CD14-positive monocyte (primary cell): ENCODE data around the gene DPP8. TPM values are rescaled to one million over a fixed set of nuclear protein-coding genes. Genes with fewer than 3 reads are reported as not detected.

Experiments used
- DNase-seq, 3 donors: peaks; one replicate each; pipeline ENCODE4 v3.0.0-alpha.2; 2011 to 2022
- H2AFZ ChIP-seq: 2 replicates; pipeline ENCODE4 v1.6.0; 2012; ENCODE audit warnings: mild to moderate bottlenecking, low read depth, low read length, inconsistent platforms; ENCODE audit not compliant: insufficient read depth, poor library complexity, severe bottlenecking
- H3K27ac ChIP-seq, 2 donors: 1 replicate in 1 of 2; 2 replicates in 1 of 2; pipeline ENCODE4 v1.5.1; 2012 to 2013; ENCODE audit warnings: low read length in 2 of 2, control low read depth in 1 of 2, inconsistent platforms in 1 of 2, low read depth in 1 of 2, mild to moderate bottlenecking in 1 of 2
- H3K27me3 ChIP-seq, 2 donors: one replicate each; pipeline versions ENCODE4 v1.6.0 to v1.6.1; 2011 to 2013; ENCODE audit warnings: low read length in 2 of 2; ENCODE audit not compliant: control insufficient read depth in 2 of 2, insufficient read depth in 2 of 2
- H3K36me3 ChIP-seq, 2 donors: replicated peaks in 1 of 2; 1 replicate in 1 of 2; 2 replicates in 1 of 2; pipeline versions ENCODE4 v1.5.1 to v1.6.1; 2012 to 2013; ENCODE audit warnings: low read length in 2 of 2, control low read depth in 1 of 2, inconsistent platforms in 1 of 2, mild to moderate bottlenecking in 1 of 2; ENCODE audit not compliant: insufficient read depth in 2 of 2, control insufficient read depth in 1 of 2
- H3K4me1 ChIP-seq, 2 donors: 1 replicate in 1 of 2; 2 replicates in 1 of 2; pipeline versions ENCODE4 v1.5.1 to v1.6.1; 2012 to 2013; ENCODE audit warnings: low read length in 2 of 2, control low read depth in 1 of 2, inconsistent platforms in 1 of 2, mild to moderate bottlenecking in 1 of 2, moderate library complexity in 1 of 2; ENCODE audit not compliant: insufficient read depth in 2 of 2, control insufficient read depth in 1 of 2
- H3K4me2 ChIP-seq: replicated peaks from 2 replicates; pipeline ENCODE3; 2012; ENCODE audit warnings: low read length, moderate library complexity, mild to moderate bottlenecking; ENCODE audit not compliant: poor library complexity, severe bottlenecking; ENCODE audit errors: extremely low read depth
- H3K4me3 ChIP-seq, 3 experiments: fragments of 200-600 bp in 1 of 3; sonication (generic) in 1 of 3; replicated peaks in 1 of 3; 1 replicate in 2 of 3; 2 replicates in 1 of 3; pipeline ENCODE4 v1.5.1; 2011 to 2013; ENCODE audit warnings: low read length in 3 of 3, mild to moderate bottlenecking in 3 of 3, control low read depth in 2 of 3, low read depth in 2 of 3, inconsistent platforms in 1 of 3, moderate library complexity in 1 of 3
- H3K79me2 ChIP-seq: 2 replicates; pipeline ENCODE4 v1.6.0; 2012; ENCODE audit warnings: mild to moderate bottlenecking, control low read depth, inconsistent platforms, low read length, moderate library complexity; ENCODE audit not compliant: insufficient read depth
- H3K9ac ChIP-seq: 2 replicates; pipeline ENCODE4 v1.6.0; 2017; ENCODE audit warnings: low read length, mild to moderate bottlenecking; ENCODE audit not compliant: insufficient read depth, poor library complexity, severe bottlenecking
- H3K9me3 ChIP-seq, 2 donors: replicated peaks in 1 of 2; 1 replicate in 1 of 2; 2 replicates in 1 of 2; pipeline versions ENCODE4 v1.5.1 to v1.6.1; 2012 to 2013; ENCODE audit warnings: low read length in 2 of 2, control low read depth in 1 of 2; ENCODE audit not compliant: control insufficient read depth in 1 of 2, insufficient read depth in 1 of 2
- H4K20me1 ChIP-seq: 2 replicates; pipeline ENCODE4 v1.6.0; 2012; ENCODE audit warnings: mild to moderate bottlenecking, low read length, control low read depth, moderate library complexity; ENCODE audit not compliant: insufficient read depth
- H3K27ac Mint-ChIP-seq, 7 donors: one replicate each; pipeline ENCODE4 v1.8.0; 2020; ENCODE audit warnings: mild to moderate bottlenecking in 7 of 7, mixed read lengths in 7 of 7, moderate library complexity in 6 of 7, inconsistent platforms in 2 of 7
- H3K27me3 Mint-ChIP-seq, 3 donors: one replicate each; pipeline ENCODE4 v1.8.0; 2021 to 2022; ENCODE audit warnings: low read depth in 3 of 3, mild to moderate bottlenecking in 3 of 3, mixed read lengths in 3 of 3, moderate library complexity in 3 of 3, inconsistent platforms in 1 of 3
- H3K36me3 Mint-ChIP-seq, 2 donors: one replicate each; pipeline ENCODE4 v1.8.0; 2020; ENCODE audit warnings: mixed read lengths in 2 of 2, inconsistent platforms in 1 of 2, mild to moderate bottlenecking in 1 of 2
- H3K4me1 Mint-ChIP-seq: one replicate; pipeline ENCODE4 v1.8.0; 2020; ENCODE audit warnings: mild to moderate bottlenecking, mixed read lengths
- H3K4me3 Mint-ChIP-seq, 2 donors: one replicate each; pipeline ENCODE4 v1.8.0; 2020; ENCODE audit warnings: mild to moderate bottlenecking in 2 of 2, mixed read lengths in 2 of 2, moderate library complexity in 1 of 2
- H3K9me3 Mint-ChIP-seq, 7 donors: one replicate each; pipeline ENCODE4 v1.8.0; 2020 to 2022; ENCODE audit warnings: mixed read lengths in 7 of 7, mild to moderate bottlenecking in 6 of 7, moderate library complexity in 6 of 7, inconsistent platforms in 2 of 7
- WGBS: methylation state at CpG from one replicate; pipeline ENCODE4 v1.1.5; 2013; ENCODE audit warnings: missing lambda C conversion rate; ENCODE audit not compliant: insufficient coverage; 5-methylcytosine and 5-hydroxymethylcytosine counted together
- intact Hi-C, 2 donors: fragments of 100-400 bp; cut with micrococcal nuclease; formaldehyde crosslinking; loops; one replicate each; pipeline versions ENCODE4 v1.15.0 to v1.15.1; 2023
- polyA plus RNA-seq, 3 donors: library from polyadenylated mRNA; depleted of rRNA in 1 of 3; unstranded in 2 of 3; stranded (reverse) in 1 of 3; fragments of 300-500 nt in 2 of 3; fragments of >200 nt in 1 of 3; fragmentation: Illumina TruSeq in 2 of 3; gene quantifications; 1 replicate in 2 of 3; 2 replicates in 1 of 3; pipeline ENCODE4 v1.2.3, GENCODE V29; 2012 to 2021
- TF ChIP-seq, protein P1 (sequence below): fragments of 200-600 bp; IDR thresholded peaks from one replicate; pipeline ENCODE4 v1.8.0; 2022; ENCODE audit warnings: antibody characterized with exemption, mild to moderate bottlenecking

DPP8 gene
- polyA plus RNA-seq, 3 donors, result 18.3 to 48.3 (median 38.7) TPM

DNA sequence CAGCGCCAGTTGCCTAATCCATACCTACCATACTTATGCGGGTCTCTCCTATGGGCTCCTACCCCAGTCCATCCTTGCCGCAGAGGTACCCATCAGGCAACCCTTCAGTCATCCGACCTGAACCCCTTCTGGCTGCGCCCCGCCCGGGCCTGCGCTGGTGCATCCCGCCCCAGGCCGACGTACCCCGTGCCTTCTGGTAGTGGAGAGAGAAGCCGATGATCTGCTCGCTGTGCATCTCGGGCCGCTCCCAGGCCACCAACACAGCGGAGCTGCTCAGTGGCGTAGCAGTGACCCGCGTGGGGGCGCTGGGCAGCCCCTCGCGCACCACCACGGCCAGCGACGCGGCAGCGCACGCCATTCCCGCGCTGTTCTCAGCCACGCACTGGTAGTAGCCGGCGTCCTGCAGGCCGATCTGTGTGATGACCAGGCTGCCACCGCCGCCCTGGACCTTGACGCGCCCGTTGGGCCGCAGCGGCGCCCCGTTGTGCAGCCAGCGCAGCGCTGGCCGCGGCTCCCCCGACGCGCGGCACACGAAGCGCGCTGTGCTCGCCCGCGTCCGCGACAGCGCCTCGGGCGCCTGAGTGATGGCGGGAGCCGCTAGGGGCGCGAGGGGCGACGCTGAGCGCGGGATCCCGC is 121.8 kb downstream of the DPP8 start:
- Histone ChIP-seq H3K4me2 (no peak overlapping the region), H3K4me1 (no peaks in the 10 kb centered on the region), H3K9ac (no peak overlapping the region), H4K20me1 (no peaks in the 10 kb centered on the region), H3K27me3 (peaks cover 33 to 54% of the 10 kb centered on the region in 2 donors), H3K27ac (no peak overlapping the region), H3K79me2 (no peaks in the 10 kb centered on the region), H3K9me3 (peaks cover 0 to 17% of the 10 kb centered on the region in 2 donors), H3K4me3 (no peak overlapping the region), H2AFZ (no peak overlapping the region), H3K36me3 (no peaks in the 10 kb centered on the region)
- Mint-ChIP-seq H3K27ac (no peak overlapping the region), H3K4me3 (peak overlapping the region in 1 of 2 donors; percentile 67), H3K36me3 (no peaks in the 10 kb centered on the region), H3K27me3 (peaks cover 60 to 73% (median 60%) of the 10 kb centered on the region in 3 donors), H3K4me1 (no peaks in the 10 kb centered on the region), H3K9me3 (peaks cover 0 to 5% (median 0%) of the 10 kb centered on the region in 7 donors)
- WGBS, result 6% methylated on average over 54 of the region's 72 CpGs
- TF ChIP-seq, protein P1, sequence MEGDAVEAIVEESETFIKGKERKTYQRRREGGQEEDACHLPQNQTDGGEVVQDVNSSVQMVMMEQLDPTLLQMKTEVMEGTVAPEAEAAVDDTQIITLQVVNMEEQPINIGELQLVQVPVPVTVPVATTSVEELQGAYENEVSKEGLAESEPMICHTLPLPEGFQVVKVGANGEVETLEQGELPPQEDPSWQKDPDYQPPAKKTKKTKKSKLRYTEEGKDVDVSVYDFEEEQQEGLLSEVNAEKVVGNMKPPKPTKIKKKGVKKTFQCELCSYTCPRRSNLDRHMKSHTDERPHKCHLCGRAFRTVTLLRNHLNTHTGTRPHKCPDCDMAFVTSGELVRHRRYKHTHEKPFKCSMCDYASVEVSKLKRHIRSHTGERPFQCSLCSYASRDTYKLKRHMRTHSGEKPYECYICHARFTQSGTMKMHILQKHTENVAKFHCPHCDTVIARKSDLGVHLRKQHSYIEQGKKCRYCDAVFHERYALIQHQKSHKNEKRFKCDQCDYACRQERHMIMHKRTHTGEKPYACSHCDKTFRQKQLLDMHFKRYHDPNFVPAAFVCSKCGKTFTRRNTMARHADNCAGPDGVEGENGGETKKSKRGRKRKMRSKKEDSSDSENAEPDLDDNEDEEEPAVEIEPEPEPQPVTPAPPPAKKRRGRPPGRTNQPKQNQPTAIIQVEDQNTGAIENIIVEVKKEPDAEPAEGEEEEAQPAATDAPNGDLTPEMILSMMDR, result no peak
- intact Hi-C loops, result no loop called here
- no peak for DNase-seq

DNA sequence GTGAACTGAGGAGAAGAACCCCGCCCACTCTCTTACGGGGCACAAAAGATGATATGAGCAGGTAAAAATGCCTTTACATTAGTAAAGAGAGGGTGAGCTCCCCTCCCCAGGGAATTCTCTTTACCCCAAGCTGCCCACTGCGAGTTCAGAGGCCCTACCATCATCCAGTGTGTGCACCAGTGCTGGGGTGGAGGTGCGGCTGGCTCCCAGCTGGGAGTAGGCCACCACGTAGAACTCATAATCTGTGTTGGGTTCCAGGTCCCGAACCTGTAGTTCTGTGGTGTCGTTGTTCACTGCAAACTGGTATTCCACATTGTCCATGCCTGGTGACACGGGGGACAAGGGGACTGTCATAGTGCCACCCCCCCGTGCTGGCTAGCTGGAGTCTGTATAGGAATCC is 122.6 kb downstream of the DPP8 start:
- no peak for DNase-seq
- intact Hi-C loops, result no loop called here
- Mint-ChIP-seq H3K4me1 (no peaks in the 10 kb centered on the region), H3K4me3 (peak overlapping the region in 1 of 2 donors; percentile 21), H3K9me3 (peaks cover 0 to 5% (median 0%) of the 10 kb centered on the region in 7 donors), H3K27me3 (peaks cover 55 to 72% (median 59%) of the 10 kb centered on the region in 3 donors), H3K36me3 (no peaks in the 10 kb centered on the region), H3K27ac (no peak overlapping the region)
- Histone ChIP-seq H3K4me2 (no peak overlapping the region), H3K9ac (no peak overlapping the region), H2AFZ (no peak overlapping the region), H3K4me3 (no peak overlapping the region), H4K20me1 (no peaks in the 10 kb centered on the region), H3K79me2 (no peaks in the 10 kb centered on the region), H3K4me1 (no peaks in the 10 kb centered on the region), H3K36me3 (no peaks in the 10 kb centered on the region), H3K27ac (no peak overlapping the region), H3K9me3 (peaks cover 0 to 17% of the 10 kb centered on the region in 2 donors), H3K27me3 (peaks cover 33 to 53% of the 10 kb centered on the region in 2 donors)
- TF ChIP-seq, protein P1, result no peak
- 96% methylated on average over 4 of the region's 9 CpGs for WGBS
